ENCODE results near the gene PLEKHG2.

PLEKHG2 gene

DNA sequence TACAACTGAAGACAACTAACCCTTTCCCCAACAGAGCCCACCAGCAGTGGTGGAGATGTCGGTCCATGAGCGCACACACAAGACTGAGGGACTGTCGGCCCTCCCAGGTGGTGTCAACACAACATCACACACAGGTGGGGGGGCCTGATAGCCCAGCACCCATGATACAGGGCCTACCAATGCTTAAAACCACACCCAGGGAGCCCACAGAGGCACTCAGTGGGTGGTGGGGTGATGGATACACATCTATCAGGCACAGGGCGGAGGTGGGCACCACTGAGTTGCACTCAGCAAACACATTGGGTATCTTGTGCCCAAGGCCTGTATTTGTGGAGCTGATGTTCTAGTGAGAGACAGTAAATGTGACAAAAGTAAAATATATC lies 12.8 kb upstream of the PLEKHG2 start:
- DNase-seq (ENCODE audit: low spot score), result no peak
- Histone ChIP-seq H3K79me1 (ENCODE audit: low read depth, low read length) (peaks cover 1% of the 10 kb centered on the region), H3K9ac (ENCODE audit: low read depth, low read length, poor library complexity) (no peak overlapping the region), H3K4ac (ENCODE audit: low read length) (no peak overlapping the region), H3K18ac (ENCODE audit: low read length) (no peak overlapping the region), H3K27me3 (ENCODE audit: control insufficient read depth in 3 of 3, insufficient read depth in 3 of 3, low read depth in 1 of 3, low read length in 3 of 3) (peaks cover 0 to 2% (median 0%) of the 10 kb centered on the region in 3 experiments), H2BK15ac (ENCODE audit: low read length) (no peak overlapping the region), H3K36me3 (replicated peaks in 1 of 2; ENCODE audit: control insufficient read depth in 2 of 2, insufficient read depth in 2 of 2, low read length in 2 of 2) (peaks cover 8 to 22% of the 10 kb centered on the region in 2 donors), H2BK12ac (ENCODE audit: low read length) (no peak overlapping the region), H2BK120ac (ENCODE audit: low read depth, low read length) (no peak overlapping the region), H3K4me3 (ENCODE audit: low read length in 2 of 2) (no peak overlapping the region), H3K27ac (replicated peaks; ENCODE audit: low read length) (no peak overlapping the region), H4K91ac (ENCODE audit: low read depth, low read length, poor library complexity) (no peak overlapping the region), H3K4me1 (ENCODE audit: control insufficient read depth in 2 of 2, insufficient read depth in 1 of 2, low read depth in 1 of 2, low read length in 2 of 2) (peaks cover 18 to 19% of the 10 kb centered on the region in 2 donors), H3K23ac (ENCODE audit: low read depth, low read length, poor library complexity) (no peak overlapping the region), H4K8ac (ENCODE audit: low read depth, low read length) (no peak overlapping the region), H3K4me2 (ENCODE audit: insufficient read depth, low read length, poor library complexity, severe bottlenecking) (no peak overlapping the region), H3K9me3 (replicated peaks in 1 of 2; ENCODE audit: control insufficient read depth in 2 of 2, insufficient read depth in 1 of 2, low read depth in 1 of 2, low read length in 2 of 2) (peaks cover 0 to 2% of the 10 kb centered on the region in 2 donors), H2AFZ (ENCODE audit: low read length) (no peak overlapping the region), H3K14ac (ENCODE audit: low read length) (no peak overlapping the region), H2BK5ac (ENCODE audit: low read length) (no peak overlapping the region), H2AK5ac (ENCODE audit: low read depth, low read length) (no peak overlapping the region)
- no CpG with 5 or more reads among the region's 4 CpGs for WGBS, 2 donors (ENCODE audit: extremely low coverage in 2 of 2, insufficient read length in 2 of 2, insufficient replicate concordance in 1 of 2)

DNA sequence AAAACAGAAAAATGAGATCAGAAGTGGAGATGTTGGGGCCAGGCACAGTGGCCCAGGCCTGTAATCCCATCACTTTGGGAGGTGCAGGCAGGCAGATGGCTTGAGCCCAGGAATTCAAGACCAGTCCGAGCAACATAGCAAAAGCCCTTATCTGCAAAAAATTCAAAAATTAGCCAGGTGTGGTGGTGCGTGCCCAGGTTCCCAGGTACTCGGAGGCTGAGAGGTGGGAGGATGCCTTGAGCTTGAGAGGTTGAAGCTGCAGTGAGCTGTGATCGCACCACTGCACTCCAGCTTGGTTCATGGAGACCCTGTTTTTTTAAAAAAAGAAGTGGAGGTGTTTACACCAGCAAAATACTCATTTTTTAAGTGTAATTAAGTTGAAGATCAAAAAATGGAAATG lies 12.4 kb upstream of the PLEKHG2 start:
- Histone ChIP-seq H3K4me1 (ENCODE audit: control insufficient read depth in 2 of 2, insufficient read depth in 1 of 2, low read depth in 1 of 2, low read length in 2 of 2) (peaks cover 18 to 19% of the 10 kb centered on the region in 2 donors), H3K4me2 (ENCODE audit: insufficient read depth, low read length, poor library complexity, severe bottlenecking) (no peak overlapping the region), H2AK5ac (ENCODE audit: low read depth, low read length) (no peak overlapping the region), H2BK5ac (ENCODE audit: low read length) (no peak overlapping the region), H2BK120ac (ENCODE audit: low read depth, low read length) (no peak overlapping the region), H3K27ac (replicated peaks; ENCODE audit: low read length) (no peak overlapping the region), H3K18ac (ENCODE audit: low read length) (no peak overlapping the region), H3K36me3 (replicated peaks in 1 of 2; ENCODE audit: control insufficient read depth in 2 of 2, insufficient read depth in 2 of 2, low read length in 2 of 2) (peaks cover 8 to 18% of the 10 kb centered on the region in 2 donors), H3K23ac (ENCODE audit: low read depth, low read length, poor library complexity) (no peak overlapping the region), H4K91ac (ENCODE audit: low read depth, low read length, poor library complexity) (no peak overlapping the region), H3K27me3 (ENCODE audit: control insufficient read depth in 3 of 3, insufficient read depth in 3 of 3, low read depth in 1 of 3, low read length in 3 of 3) (peaks cover 0 to 2% (median 0%) of the 10 kb centered on the region in 3 experiments), H3K4me3 (ENCODE audit: low read length in 2 of 2) (no peak overlapping the region), H3K4ac (ENCODE audit: low read length) (no peak overlapping the region), H3K79me1 (ENCODE audit: low read depth, low read length) (peaks cover 1% of the 10 kb centered on the region), H2BK15ac (ENCODE audit: low read length) (no peak overlapping the region), H3K9me3 (replicated peaks in 1 of 2; ENCODE audit: control insufficient read depth in 2 of 2, insufficient read depth in 1 of 2, low read depth in 1 of 2, low read length in 2 of 2) (peaks cover 0 to 2% of the 10 kb centered on the region in 2 donors), H2AFZ (ENCODE audit: low read length) (no peak overlapping the region), H3K9ac (ENCODE audit: low read depth, low read length, poor library complexity) (no peak overlapping the region), H3K14ac (ENCODE audit: low read length) (no peak overlapping the region), H4K8ac (ENCODE audit: low read depth, low read length) (no peak overlapping the region), H2BK12ac (ENCODE audit: low read length) (no peak overlapping the region)
- DNase-seq (ENCODE audit: low spot score), result no peak
- no CpG with 5 or more reads among the region's 4 CpGs for WGBS, 2 donors (ENCODE audit: extremely low coverage in 2 of 2, insufficient read length in 2 of 2, insufficient replicate concordance in 1 of 2)

DNA sequence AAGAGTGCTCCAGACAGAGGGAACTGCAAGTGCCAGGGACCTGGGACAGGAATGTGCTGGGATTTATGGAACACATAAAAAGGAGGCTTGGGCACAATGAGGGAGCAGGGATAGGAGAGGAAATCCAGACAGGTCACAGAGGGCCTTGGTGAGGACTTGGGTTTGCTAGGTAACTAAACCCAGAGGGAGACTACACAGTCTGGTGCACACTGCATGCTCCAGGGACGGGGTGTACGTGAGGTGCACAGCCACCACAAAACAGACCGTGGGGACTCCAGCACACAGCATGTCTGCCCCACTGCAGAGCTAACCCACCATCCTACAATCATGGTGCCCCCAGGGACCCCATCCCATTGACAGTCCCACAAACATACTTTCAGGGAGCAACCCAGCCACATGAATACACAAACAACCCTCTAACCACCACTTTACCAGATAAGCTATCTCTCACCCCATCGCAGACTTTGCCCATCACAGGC lies 11.4 kb upstream of the PLEKHG2 start:
- H2BK12ac ChIP-seq (ENCODE audit: low read length), result no peak overlapping the region
- H2AFZ ChIP-seq (ENCODE audit: low read length), result no peak overlapping the region
- no peak overlapping the region for H4K91ac ChIP-seq (ENCODE audit: low read depth, low read length, poor library complexity)
- peaks cover 0 to 2% of the 10 kb centered on the region in 2 donors for H3K9me3 ChIP-seq (replicated peaks in 1 of 2; ENCODE audit: control insufficient read depth in 2 of 2, insufficient read depth in 1 of 2, low read depth in 1 of 2, low read length in 2 of 2)
- peak overlapping the region; percentile 55 for H3K18ac ChIP-seq (ENCODE audit: low read length)
- no peak overlapping the region for H2BK120ac ChIP-seq (ENCODE audit: low read depth, low read length)
- H3K4ac ChIP-seq (ENCODE audit: low read length), result no peak overlapping the region
- peaks cover 6 to 14% of the 10 kb centered on the region in 2 donors for H3K36me3 ChIP-seq (replicated peaks in 1 of 2; ENCODE audit: control insufficient read depth in 2 of 2, insufficient read depth in 2 of 2, low read length in 2 of 2)
- WGBS, 2 donors (ENCODE audit: extremely low coverage in 2 of 2, insufficient read length in 2 of 2, insufficient replicate concordance in 1 of 2), result no CpG with 5 or more reads among the region's 4 CpGs
- H3K9ac ChIP-seq (ENCODE audit: low read depth, low read length, poor library complexity), result peak overlapping the region; percentile 9
- peak overlapping the region; percentile 99 for H3K27ac ChIP-seq (replicated peaks; ENCODE audit: low read length)
- no peaks in the 10 kb centered on the region for H3K79me1 ChIP-seq (ENCODE audit: low read depth, low read length)
- no peak overlapping the region for H3K14ac ChIP-seq (ENCODE audit: low read length)
- H2AK5ac ChIP-seq (ENCODE audit: low read depth, low read length), result peak overlapping the region; percentile 73
- H3K4me3 ChIP-seq (ENCODE audit: low read length in 2 of 2), result peak overlapping the region in 1 of 2 donors; percentile 54
- H3K23ac ChIP-seq (ENCODE audit: low read depth, low read length, poor library complexity), result peak overlapping the region; percentile 61
- DNase-seq (ENCODE audit: low spot score), result no peak
- H3K4me2 ChIP-seq (ENCODE audit: insufficient read depth, low read length, poor library complexity, severe bottlenecking), result no peak overlapping the region
- no peak overlapping the region for H2BK15ac ChIP-seq (ENCODE audit: low read length)
- H3K27me3 ChIP-seq (ENCODE audit: control insufficient read depth in 3 of 3, insufficient read depth in 3 of 3, low read depth in 1 of 3, low read length in 3 of 3), result peaks cover 0 to 4% (median 0%) of the 10 kb centered on the region in 3 experiments
- no peak overlapping the region for H4K8ac ChIP-seq (ENCODE audit: low read depth, low read length)
- peaks cover 18 to 22% of the 10 kb centered on the region in 2 donors for H3K4me1 ChIP-seq (ENCODE audit: control insufficient read depth in 2 of 2, insufficient read depth in 1 of 2, low read depth in 1 of 2, low read length in 2 of 2)
- no peak overlapping the region for H2BK5ac ChIP-seq (ENCODE audit: low read length)

DNA sequence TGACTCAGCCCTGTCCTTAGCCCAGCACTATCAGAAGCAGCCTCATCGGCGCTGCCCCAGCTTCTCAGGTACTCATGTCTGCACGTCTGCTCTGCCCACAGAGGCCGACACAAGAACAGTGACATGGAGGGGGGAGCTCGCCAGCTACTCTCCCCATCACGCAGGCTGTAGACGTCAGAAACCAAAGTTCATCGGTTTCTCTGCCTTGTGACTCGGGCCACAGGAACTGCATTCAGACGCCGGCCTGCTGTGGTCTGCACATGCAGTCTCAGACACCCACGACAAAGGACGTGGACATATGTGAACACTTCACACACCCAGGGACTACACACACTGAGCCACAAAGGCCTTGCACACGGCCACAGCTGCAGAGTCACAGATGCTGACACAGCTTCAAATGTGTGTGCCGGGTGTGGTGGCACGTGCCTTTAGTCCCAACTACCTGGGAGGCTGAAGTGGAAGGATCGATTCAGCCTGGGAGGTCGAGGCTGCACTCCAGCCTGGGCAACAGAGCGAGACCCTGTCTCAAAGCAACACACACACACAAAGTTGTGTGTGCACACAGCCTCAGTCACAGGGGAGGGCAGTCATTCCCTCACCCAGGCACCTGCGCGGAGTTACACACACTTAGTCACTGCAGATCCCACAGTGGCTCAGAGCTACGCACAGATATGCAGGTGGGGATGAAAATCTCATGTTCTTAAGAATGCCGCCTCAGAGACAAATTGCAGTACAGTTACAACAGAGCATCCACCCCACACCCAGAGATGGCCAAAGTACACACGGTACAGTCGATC lies 10.7 kb upstream of the PLEKHG2 start:
- Histone ChIP-seq H3K18ac (ENCODE audit: low read length) (peak overlapping the region; percentile 88), H3K27ac (replicated peaks; ENCODE audit: low read length) (peak overlapping the region; percentile 99), H3K4me3 (ENCODE audit: low read length in 2 of 2) (peak overlapping the region in 1 of 2 donors; percentile 49), H2BK120ac (ENCODE audit: low read depth, low read length) (no peak overlapping the region), H2BK5ac (ENCODE audit: low read length) (peak overlapping the region; percentile 91), H3K14ac (ENCODE audit: low read length) (no peak overlapping the region), H2BK15ac (ENCODE audit: low read length) (peak overlapping the region; percentile 90), H3K9me3 (replicated peaks in 1 of 2; ENCODE audit: control insufficient read depth in 2 of 2, insufficient read depth in 1 of 2, low read depth in 1 of 2, low read length in 2 of 2) (peaks cover 0 to 2% of the 10 kb centered on the region in 2 donors), H3K4me1 (ENCODE audit: control insufficient read depth in 2 of 2, insufficient read depth in 1 of 2, low read depth in 1 of 2, low read length in 2 of 2) (peaks cover 18 to 23% of the 10 kb centered on the region in 2 donors), H2AK5ac (ENCODE audit: low read depth, low read length) (peak overlapping the region; percentile 73), H4K8ac (ENCODE audit: low read depth, low read length) (peak overlapping the region; percentile 78), H3K36me3 (replicated peaks in 1 of 2; ENCODE audit: control insufficient read depth in 2 of 2, insufficient read depth in 2 of 2, low read length in 2 of 2) (peaks cover 6 to 14% of the 10 kb centered on the region in 2 donors), H4K91ac (ENCODE audit: low read depth, low read length, poor library complexity) (peak overlapping the region; percentile 6), H3K4ac (ENCODE audit: low read length) (peak overlapping the region; percentile 10), H2AFZ (ENCODE audit: low read length) (peak overlapping the region; percentile 88), H3K27me3 (ENCODE audit: control insufficient read depth in 3 of 3, insufficient read depth in 3 of 3, low read depth in 1 of 3, low read length in 3 of 3) (peaks cover 0 to 4% (median 0%) of the 10 kb centered on the region in 3 experiments), H3K23ac (ENCODE audit: low read depth, low read length, poor library complexity) (peak overlapping the region; percentile 61), H3K4me2 (ENCODE audit: insufficient read depth, low read length, poor library complexity, severe bottlenecking) (peak overlapping the region; percentile 80), H3K9ac (ENCODE audit: low read depth, low read length, poor library complexity) (peak overlapping the region; percentile 98), H3K79me1 (ENCODE audit: low read depth, low read length) (no peaks in the 10 kb centered on the region), H2BK12ac (ENCODE audit: low read length) (peak overlapping the region; percentile 78)
- no CpG with 5 or more reads among the region's 25 CpGs for WGBS, 2 donors (ENCODE audit: extremely low coverage in 2 of 2, insufficient read length in 2 of 2, insufficient replicate concordance in 1 of 2)
- no peak for DNase-seq (ENCODE audit: low spot score)

Data from neuronal stem cell (in vitro differentiated cells).